ENCODE data around the gene EEF1AKMT1.
"Not testable (repeated sequence)": the region's sequence is repeated elsewhere in the genome, so short reads cannot be mapped to it uniquely, and the experiment has no call there.

The EEF1AKMT1 gene

DNA sequence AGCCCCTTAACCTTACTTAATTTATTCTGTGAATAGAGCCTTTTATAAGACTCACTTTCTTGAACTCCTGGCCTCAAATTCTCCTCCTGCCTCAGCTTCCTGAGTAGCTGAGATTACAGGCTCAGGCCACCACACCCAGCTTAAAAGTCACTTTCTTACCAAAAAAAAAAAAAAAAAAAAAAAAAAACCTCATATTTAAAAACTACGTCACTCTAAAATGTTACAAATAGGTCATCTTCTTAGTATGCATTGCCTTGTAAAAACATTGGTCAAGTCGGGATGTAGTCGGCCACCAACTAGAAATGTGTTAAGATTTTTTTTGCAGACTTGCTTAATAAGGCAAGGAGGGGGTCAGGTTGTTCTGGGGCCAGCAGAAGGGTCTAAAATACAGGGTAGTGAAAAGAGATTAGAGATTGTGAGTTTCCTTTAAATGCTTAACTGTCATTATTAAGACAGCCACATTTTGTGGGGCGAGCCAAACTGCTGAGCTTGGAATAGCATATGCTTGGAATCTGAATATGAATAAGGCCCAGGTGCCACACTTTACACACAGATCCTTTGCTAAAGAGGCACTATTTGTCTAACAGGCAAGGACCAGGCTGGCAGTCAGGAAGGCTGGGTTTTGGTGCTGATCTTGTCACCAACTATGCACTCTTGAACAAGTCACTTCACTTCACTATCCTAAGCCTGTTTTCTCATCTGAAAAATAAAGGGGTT, 86.7 kb downstream of the EEF1AKMT1 start:
- H3K4me1 ChIP-seq (ENCODE audit: control insufficient read depth, insufficient read depth, low read length), result peaks cover 12% of the 10 kb centered on the region
- H3K9me3 ChIP-seq (ENCODE audit: control insufficient read depth, low read length), result no peaks in the 10 kb centered on the region
- no peaks in the 10 kb centered on the region for H3K27me3 ChIP-seq (replicated peaks; ENCODE audit: control insufficient read depth, insufficient read depth, low read length)
- H3K36me3 ChIP-seq (ENCODE audit: control insufficient read depth, insufficient read depth, low read length, severe bottlenecking), result no peaks in the 10 kb centered on the region
- no peak overlapping the region for H3K9ac ChIP-seq (ENCODE audit: low read length)
- DNase-seq (ENCODE audit: low read depth), result no peak
- H3K4me3 ChIP-seq (ENCODE audit: low read length), result no peak overlapping the region

DNA sequence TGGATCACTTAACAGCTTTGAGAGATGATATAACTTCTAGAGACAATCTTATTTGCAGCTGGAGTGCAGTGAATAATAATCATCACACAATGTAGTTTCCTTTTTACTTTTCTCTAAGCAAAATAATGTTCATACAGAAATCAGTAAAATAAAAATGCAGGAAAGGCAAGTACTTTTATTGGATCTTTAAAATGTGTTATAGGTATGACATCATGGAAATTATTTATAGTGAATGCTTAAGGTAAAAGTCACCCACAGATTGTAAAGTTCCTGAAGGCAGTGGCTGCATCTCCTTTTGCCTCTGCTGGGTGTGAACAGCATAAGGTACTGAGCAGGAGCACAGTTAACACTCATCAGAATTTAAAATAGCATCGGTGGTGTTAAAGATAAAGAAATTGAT, 87.6 kb downstream of the EEF1AKMT1 start:
- no peaks in the 10 kb centered on the region for H3K9me3 ChIP-seq (ENCODE audit: control insufficient read depth, low read length)
- H3K36me3 ChIP-seq (ENCODE audit: control insufficient read depth, insufficient read depth, low read length, severe bottlenecking), result no peaks in the 10 kb centered on the region
- no peak overlapping the region for H3K4me3 ChIP-seq (ENCODE audit: low read length)
- DNase-seq (ENCODE audit: low read depth), result no peak
- H3K4me1 ChIP-seq (ENCODE audit: control insufficient read depth, insufficient read depth, low read length), result peaks cover 19% of the 10 kb centered on the region
- H3K27me3 ChIP-seq (replicated peaks; ENCODE audit: control insufficient read depth, insufficient read depth, low read length), result no peaks in the 10 kb centered on the region
- H3K9ac ChIP-seq (ENCODE audit: low read length), result no peak overlapping the region

DNA sequence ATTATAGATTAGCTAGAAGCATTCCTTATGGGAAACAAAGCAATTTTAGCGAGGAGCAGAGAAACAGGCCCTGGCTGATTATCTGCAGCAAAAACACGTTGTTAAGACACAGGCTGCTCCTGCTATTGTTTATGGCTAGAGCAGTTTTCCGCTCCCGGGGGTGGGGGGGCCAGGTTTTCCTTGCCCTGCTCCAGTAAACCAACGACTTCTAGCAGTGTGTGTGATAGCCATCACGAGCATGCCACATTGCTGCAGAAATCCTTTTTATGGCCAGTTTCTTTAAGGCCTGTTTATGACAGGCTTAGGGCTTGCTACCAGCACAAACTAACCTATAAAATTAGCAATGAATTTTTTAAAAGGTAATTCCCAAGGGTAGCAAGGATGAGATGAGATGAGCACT, 88.7 kb downstream of the EEF1AKMT1 start:
- Histone ChIP-seq H3K4me1 (ENCODE audit: control insufficient read depth, insufficient read depth, low read length) (peaks cover 22% of the 10 kb centered on the region), H3K4me3 (ENCODE audit: low read length) (no peak overlapping the region), H3K9me3 (ENCODE audit: control insufficient read depth, low read length) (no peaks in the 10 kb centered on the region), H3K36me3 (ENCODE audit: control insufficient read depth, insufficient read depth, low read length, severe bottlenecking) (no peaks in the 10 kb centered on the region), H3K9ac (ENCODE audit: low read length) (no peak overlapping the region), H3K27me3 (replicated peaks; ENCODE audit: control insufficient read depth, insufficient read depth, low read length) (peaks cover 8% of the 10 kb centered on the region)
- no peak for DNase-seq (ENCODE audit: low read depth)

DNA sequence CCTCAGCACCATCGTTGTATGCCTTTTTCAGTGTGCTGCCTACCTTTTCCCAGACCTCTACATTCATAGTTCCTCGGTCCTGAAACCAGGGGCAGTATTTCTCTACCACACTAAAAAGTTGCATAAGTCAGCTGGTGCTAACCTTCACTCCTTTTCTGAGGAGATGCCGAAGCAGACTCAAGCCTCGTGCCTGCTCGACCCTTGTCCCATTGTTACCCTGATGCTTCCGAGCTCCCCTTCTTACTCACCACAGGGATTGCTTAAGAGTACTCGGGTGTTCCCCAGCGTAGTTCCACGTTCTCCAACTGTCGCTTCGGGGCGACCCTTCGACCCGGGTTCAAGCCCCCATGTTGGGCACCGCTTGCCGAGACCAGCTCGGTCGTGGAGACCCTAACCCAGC, 89.2 kb downstream of the EEF1AKMT1 start:
- Histone ChIP-seq H3K4me1 (ENCODE audit: control insufficient read depth, insufficient read depth, low read length) (peaks cover 22% of the 10 kb centered on the region), H3K27me3 (replicated peaks; ENCODE audit: control insufficient read depth, insufficient read depth, low read length) (peaks cover 8% of the 10 kb centered on the region), H3K4me3 (ENCODE audit: low read length) (no peak overlapping the region), H3K36me3 (ENCODE audit: control insufficient read depth, insufficient read depth, low read length, severe bottlenecking) (no peaks in the 10 kb centered on the region), H3K9ac (ENCODE audit: low read length) (no peak overlapping the region), H3K9me3 (ENCODE audit: control insufficient read depth, low read length) (no peaks in the 10 kb centered on the region)
- no peak for DNase-seq (ENCODE audit: low read depth)

DNA sequence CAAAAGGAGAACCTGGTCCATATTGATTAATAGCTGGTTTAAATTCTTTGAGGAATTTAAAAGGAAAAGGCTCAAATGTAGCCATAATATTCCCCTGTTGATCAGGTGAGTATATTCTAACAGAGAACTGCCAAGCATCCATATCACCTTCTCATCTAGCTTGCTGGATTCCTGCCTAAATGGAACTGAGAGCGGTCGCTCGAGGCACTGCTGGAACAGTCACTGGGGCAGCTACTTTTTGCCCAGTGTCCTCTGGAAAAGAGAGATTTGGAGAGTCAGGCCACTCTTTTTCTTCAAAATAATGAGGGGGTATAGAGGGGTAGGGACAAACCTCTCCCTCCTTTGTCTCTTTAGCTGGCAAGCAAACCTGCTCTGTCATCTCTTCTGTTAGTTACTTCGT, 89.7 kb downstream of the EEF1AKMT1 start:
- DNase-seq (ENCODE audit: low read depth), result no peak
- Histone ChIP-seq H3K9me3 (ENCODE audit: control insufficient read depth, low read length) (no peaks in the 10 kb centered on the region), H3K36me3 (ENCODE audit: control insufficient read depth, insufficient read depth, low read length, severe bottlenecking) (no peaks in the 10 kb centered on the region), H3K4me1 (ENCODE audit: control insufficient read depth, insufficient read depth, low read length) (peaks cover 22% of the 10 kb centered on the region), H3K9ac (ENCODE audit: low read length) (no peak overlapping the region), H3K27me3 (replicated peaks; ENCODE audit: control insufficient read depth, insufficient read depth, low read length) (peaks cover 13% of the 10 kb centered on the region), H3K4me3 (ENCODE audit: low read length) (no peak overlapping the region)

DNA sequence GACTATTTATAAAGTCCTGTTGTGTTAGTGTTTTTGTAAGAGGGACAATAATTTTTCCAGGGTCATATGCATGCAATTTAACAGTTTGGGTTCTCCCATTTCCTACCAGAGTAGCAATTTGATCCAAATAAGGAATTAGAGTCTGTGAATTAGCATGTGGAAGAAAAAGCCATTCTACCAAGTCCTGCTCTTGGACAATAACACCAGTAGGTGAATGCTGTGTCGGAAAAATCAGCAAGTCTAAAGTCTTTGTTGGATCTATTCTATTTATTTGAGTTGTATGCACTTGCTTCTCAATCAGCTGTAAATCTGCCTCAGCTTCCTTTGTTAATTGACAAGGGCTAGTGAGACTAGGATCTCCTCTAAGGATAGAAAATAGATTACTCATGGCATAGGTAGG, 91.7 kb downstream of the EEF1AKMT1 start:
- DNase-seq (ENCODE audit: low read depth), result no peak
- Histone ChIP-seq H3K27me3 (replicated peaks; ENCODE audit: control insufficient read depth, insufficient read depth, low read length) (peaks cover 15% of the 10 kb centered on the region), H3K9ac (ENCODE audit: low read length) (no peak overlapping the region), H3K4me1 (ENCODE audit: control insufficient read depth, insufficient read depth, low read length) (peaks cover 22% of the 10 kb centered on the region), H3K9me3 (ENCODE audit: control insufficient read depth, low read length) (no peaks in the 10 kb centered on the region), H3K4me3 (ENCODE audit: low read length) (no peak overlapping the region), H3K36me3 (ENCODE audit: control insufficient read depth, insufficient read depth, low read length, severe bottlenecking) (no peaks in the 10 kb centered on the region)

DNA sequence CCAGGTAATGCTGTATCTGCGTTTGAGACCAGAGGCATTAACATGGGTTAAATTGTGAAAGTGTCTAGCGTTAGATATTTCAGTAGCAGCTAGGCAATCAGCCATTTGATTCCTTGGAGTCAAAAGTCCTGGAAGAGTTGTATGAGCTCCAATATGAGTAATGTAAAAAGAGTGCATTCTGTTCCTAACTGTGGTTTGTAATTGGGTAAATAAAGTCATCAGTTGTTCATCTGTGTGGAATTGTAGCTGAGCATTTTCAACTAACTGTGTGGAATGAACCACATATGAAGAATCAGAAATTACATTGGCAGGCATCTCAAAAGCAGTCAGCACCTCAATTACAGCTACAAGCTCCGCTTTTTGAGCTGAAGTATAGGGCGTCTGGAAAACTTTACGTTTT, 92.3 kb downstream of the EEF1AKMT1 start:
- H3K9me3 ChIP-seq (ENCODE audit: control insufficient read depth, low read length); H3K36me3 ChIP-seq (ENCODE audit: control insufficient read depth, insufficient read depth, low read length, severe bottlenecking); H3K4me3 ChIP-seq (ENCODE audit: low read length); H3K9ac ChIP-seq (ENCODE audit: low read length): not testable (repeated sequence)
- Histone ChIP-seq H3K4me1 (ENCODE audit: control insufficient read depth, insufficient read depth, low read length) (peaks cover 22% of the 10 kb centered on the region), H3K27me3 (replicated peaks; ENCODE audit: control insufficient read depth, insufficient read depth, low read length) (peaks cover 15% of the 10 kb centered on the region)
- DNase-seq (ENCODE audit: low read depth), result peak; percentile 63

DNA sequence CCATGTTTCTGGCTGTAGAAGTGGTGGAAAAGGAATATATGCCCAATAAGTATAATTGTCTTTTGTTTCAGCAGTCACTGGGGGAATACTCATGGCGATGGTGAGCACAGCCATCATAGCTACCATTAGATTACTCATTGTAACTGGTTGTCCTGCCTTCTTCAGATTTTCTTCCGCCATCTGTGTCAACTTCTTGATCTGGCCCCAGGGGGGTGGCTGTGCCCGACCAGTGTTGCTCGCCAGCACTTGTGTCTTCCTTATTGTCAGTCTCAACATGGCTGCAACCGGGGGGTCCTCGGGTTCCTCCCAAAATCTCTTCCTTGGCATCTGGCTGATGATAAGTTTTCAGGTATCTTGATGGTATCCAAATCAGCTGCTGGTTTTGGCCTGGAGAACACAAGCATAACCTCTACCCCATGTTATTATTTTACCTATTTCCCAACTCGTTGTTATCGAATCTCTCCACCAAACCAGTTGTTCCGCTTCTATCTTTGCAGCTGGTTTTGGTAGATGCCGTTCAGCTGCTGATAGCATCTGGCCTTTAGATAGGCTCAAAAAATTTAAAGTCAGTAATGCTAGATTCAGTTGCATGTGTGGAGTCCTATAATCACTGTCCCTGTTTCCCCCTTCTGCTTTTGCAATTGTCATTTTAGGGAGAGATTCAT, 93.2 kb downstream of the EEF1AKMT1 start:
- Histone ChIP-seq H3K4me3 (ENCODE audit: low read length) (no peak overlapping the region), H3K9ac (ENCODE audit: low read length) (no peak overlapping the region), H3K4me1 (ENCODE audit: control insufficient read depth, insufficient read depth, low read length) (peaks cover 22% of the 10 kb centered on the region), H3K36me3 (ENCODE audit: control insufficient read depth, insufficient read depth, low read length, severe bottlenecking) (no peaks in the 10 kb centered on the region), H3K27me3 (replicated peaks; ENCODE audit: control insufficient read depth, insufficient read depth, low read length) (peaks cover 20% of the 10 kb centered on the region), H3K9me3 (ENCODE audit: control insufficient read depth, low read length) (no peaks in the 10 kb centered on the region)
- DNase-seq (ENCODE audit: low read depth), result no peak

DNA sequence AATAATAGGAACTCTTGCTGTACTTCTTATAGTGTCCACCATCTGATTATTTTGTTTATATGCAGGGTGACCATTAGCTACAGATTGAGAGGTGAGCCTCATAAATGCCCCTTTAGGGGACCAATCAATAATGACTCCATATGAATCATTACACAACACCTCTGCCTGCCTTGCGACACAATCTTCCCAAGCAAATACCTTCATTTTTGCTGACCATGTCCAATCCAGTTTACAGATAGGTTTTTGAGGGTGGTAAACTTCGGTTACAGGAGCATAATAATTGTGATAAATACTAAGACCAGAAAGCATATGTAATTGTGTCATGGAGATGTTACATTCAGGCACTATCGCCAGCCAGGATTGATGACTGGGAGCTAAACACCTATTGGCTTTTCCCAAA, 93.9 kb downstream of the EEF1AKMT1 start:
- H3K9ac ChIP-seq (ENCODE audit: low read length), result no peak overlapping the region
- no peaks in the 10 kb centered on the region for H3K36me3 ChIP-seq (ENCODE audit: control insufficient read depth, insufficient read depth, low read length, severe bottlenecking)
- H3K4me1 ChIP-seq (ENCODE audit: control insufficient read depth, insufficient read depth, low read length), result peaks cover 20% of the 10 kb centered on the region
- no peak overlapping the region for H3K4me3 ChIP-seq (ENCODE audit: low read length)
- peaks cover 20% of the 10 kb centered on the region for H3K27me3 ChIP-seq (replicated peaks; ENCODE audit: control insufficient read depth, insufficient read depth, low read length)
- no peaks in the 10 kb centered on the region for H3K9me3 ChIP-seq (ENCODE audit: control insufficient read depth, low read length)
- DNase-seq (ENCODE audit: low read depth), result no peak

Data from adipocyte (in vitro differentiated cells).